DND-41 (cell line): ENCODE data around the gene P2RY11.

ENCODE experiments used
- ATAC-seq: fragments of 200-7000 bp; cut with Tn5 transposase; 3 replicates; pipeline ENCODE4 v1.9.1; 2021; ENCODE audit warnings: low read depth; ENCODE audit not compliant: insufficient read depth
- DNase-seq: peaks from one replicate; pipeline ENCODE4 v3.0.0-alpha.2; 2020
- H2AFZ ChIP-seq: 2 replicates; pipeline ENCODE4 v1.6.0; 2012; ENCODE audit warnings: low read depth, low read length
- H3K27ac ChIP-seq: 2 replicates; pipeline ENCODE4 v1.5.1; 2012; ENCODE audit warnings: low read length, inconsistent platforms
- H3K27me3 ChIP-seq: fragments of 200-600 bp; sonication (generic); 2 replicates; pipeline ENCODE4 v1.6.0; 2012; ENCODE audit warnings: low read length, mild to moderate bottlenecking, inconsistent platforms; ENCODE audit not compliant: insufficient read depth, poor library complexity
- H3K36me3 ChIP-seq: 2 replicates; pipeline ENCODE4 v1.5.1; 2012; ENCODE audit warnings: low read length, inconsistent platforms; ENCODE audit not compliant: insufficient read depth
- H3K4me1 ChIP-seq: 2 replicates; pipeline ENCODE4 v1.5.1; 2012; ENCODE audit warnings: mild to moderate bottlenecking, low read length; ENCODE audit not compliant: insufficient read depth
- H3K4me2 ChIP-seq: 2 replicates; pipeline ENCODE4 v1.6.0; 2012; ENCODE audit warnings: mild to moderate bottlenecking, moderate library complexity, low read length, inconsistent platforms; ENCODE audit not compliant: insufficient read depth
- H3K4me3 ChIP-seq, 2 experiments: fragments of 200-600 bp in 1 of 2; shearing (Covaris generic) in 1 of 2; 2 replicates each; pipeline ENCODE4 v1.5.1; 2012 to 2016; ENCODE audit warnings: inconsistent platforms in 2 of 2, low read length in 2 of 2, mild to moderate bottlenecking in 2 of 2, low read depth in 1 of 2, moderate library complexity in 1 of 2
- H3K79me2 ChIP-seq: 2 replicates; pipeline ENCODE4 v1.6.0; 2012; ENCODE audit warnings: low read length, inconsistent platforms; ENCODE audit not compliant: insufficient read depth
- H3K9ac ChIP-seq: 2 replicates; pipeline ENCODE4 v1.6.0; 2012; ENCODE audit warnings: low read depth, mild to moderate bottlenecking, inconsistent platforms, low read length, moderate library complexity
- H3K9me3 ChIP-seq: 2 replicates; pipeline ENCODE4 v1.5.1; 2012; ENCODE audit warnings: low read length, moderate library complexity, mild to moderate bottlenecking, inconsistent platforms; ENCODE audit not compliant: insufficient read depth, severe bottlenecking
- H4K20me1 ChIP-seq: 2 replicates; pipeline ENCODE4 v1.6.0; 2012; ENCODE audit warnings: low read length; ENCODE audit not compliant: insufficient read depth
- CTCF ChIP-seq: IDR thresholded peaks from 2 replicates; pipeline ENCODE4 v1.5.1; 2012; ENCODE audit warnings: borderline replicate concordance, low read length, moderate library complexity, mild to moderate bottlenecking; ENCODE audit not compliant: poor library complexity, severe bottlenecking; ENCODE audit errors: extremely low read depth
- EZH2 ChIP-seq: IDR thresholded peaks from 3 replicates; pipeline ENCODE4 v1.6.1; 2012; ENCODE audit warnings: borderline replicate concordance, low read depth, mild to moderate bottlenecking, moderate library complexity, low read length, inconsistent platforms; ENCODE audit not compliant: severe bottlenecking

Gene P2RY11

DNA sequence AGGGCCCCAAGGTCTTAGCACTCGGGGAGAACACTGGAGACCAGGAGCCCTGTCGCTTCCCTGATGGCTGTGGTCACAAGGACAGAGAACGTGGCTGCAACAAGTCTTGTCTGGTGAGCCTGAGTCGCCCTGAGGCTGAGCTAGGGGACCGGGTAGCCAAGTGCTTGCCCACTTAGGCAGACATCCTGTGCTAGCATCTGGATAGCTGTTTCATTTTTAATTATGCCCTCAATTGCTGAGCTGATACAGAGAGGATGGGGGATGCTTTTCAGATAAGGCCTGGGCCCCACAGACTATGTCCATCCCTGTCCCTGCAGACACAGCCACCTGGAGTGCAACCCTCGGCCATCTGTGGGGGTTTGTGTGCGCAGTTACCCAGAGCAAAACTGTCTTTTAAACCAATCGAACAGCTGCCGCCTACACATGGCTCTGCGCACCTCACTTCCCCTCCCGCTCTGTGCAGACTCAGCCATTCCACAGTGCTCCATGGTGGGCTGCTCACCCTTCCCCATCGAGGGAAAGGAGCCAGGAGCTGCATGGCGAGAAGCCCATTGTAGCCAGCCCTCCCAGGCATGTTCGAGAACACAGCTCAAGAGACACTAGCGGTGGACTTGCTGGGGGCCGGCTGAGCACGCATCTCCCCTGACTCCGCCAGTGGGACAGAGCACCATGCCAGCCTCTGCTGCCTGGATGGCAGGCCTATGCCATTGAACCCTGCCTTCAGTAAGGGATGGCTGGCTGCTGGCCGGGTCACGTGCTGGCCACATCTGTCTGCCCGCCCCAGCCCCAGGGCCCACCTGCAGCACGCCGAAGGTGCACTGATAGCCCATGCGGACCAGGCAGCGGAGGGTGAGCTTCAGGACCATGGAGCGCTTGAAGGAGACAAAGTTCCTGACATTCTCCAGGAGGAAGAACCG, 27.6 kb downstream of the P2RY11 start:
- no peak for DNase-seq
- Histone ChIP-seq H3K4me3 (no peak overlapping the region), H3K9me3 (no peaks in the 10 kb centered on the region), H3K36me3 (peaks cover 99% of the 10 kb centered on the region), H3K79me2 (0 out of 2 replicates have a peak, but pooled peaks cover 5% of the 10 kb centered on the region), H3K27me3 (no peaks in the 10 kb centered on the region), H2AFZ (no peak overlapping the region), H3K4me2 (no peak overlapping the region), H3K27ac (no peak overlapping the region), H3K4me1 (no peaks in the 10 kb centered on the region), H3K9ac (no peak overlapping the region), H4K20me1 (peaks cover 62% of the 10 kb centered on the region)
- TF ChIP-seq CTCF (no peak), EZH2 (no peak)
- no peak; the same call in 2 of the 3 replicates for ATAC-seq

DNA sequence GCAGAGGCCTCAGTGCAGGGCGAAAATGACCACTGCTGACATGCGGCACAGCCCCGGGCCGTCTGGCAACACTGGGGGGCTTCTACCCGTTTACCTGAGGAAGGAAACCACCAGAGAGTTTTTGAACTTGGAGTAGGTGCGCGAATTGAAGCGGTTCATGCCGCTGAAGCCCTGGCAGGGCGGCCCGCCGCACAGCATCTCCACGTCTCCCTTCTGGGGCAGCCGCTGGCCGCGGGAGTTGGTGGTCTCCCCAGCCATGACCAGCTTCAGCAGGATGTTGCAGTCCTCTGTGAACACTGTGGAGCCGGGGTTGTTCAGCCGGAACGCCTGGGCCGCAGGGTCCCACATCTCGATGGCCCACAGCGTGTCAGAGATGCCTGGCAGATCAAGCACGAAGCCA, 28.5 kb downstream of the P2RY11 start:
- Histone ChIP-seq H2AFZ (no peak overlapping the region), H3K9me3 (no peaks in the 10 kb centered on the region), H3K36me3 (peaks cover 99% of the 10 kb centered on the region), H3K27ac (no peak overlapping the region), H3K4me3 (no peak overlapping the region), H3K4me1 (no peaks in the 10 kb centered on the region), H3K4me2 (no peak overlapping the region), H3K27me3 (no peaks in the 10 kb centered on the region), H4K20me1 (peaks cover 64% of the 10 kb centered on the region), H3K9ac (no peak overlapping the region), H3K79me2 (peaks cover 7% of the 10 kb centered on the region; the same call in 1 of the 2 replicates)
- DNase-seq: no peak
- TF ChIP-seq EZH2: no peak
- no peak for TF ChIP-seq CTCF
- ATAC-seq: no peak

GRCh38 chr19:10141479-10141878, 30.0 kb downstream of the P2RY11 start:
- Histone ChIP-seq H3K27ac (no peak overlapping the region), H3K36me3 (peaks cover 99% of the 10 kb centered on the region), H3K4me2 (no peak overlapping the region), H3K4me1 (no peaks in the 10 kb centered on the region), H2AFZ (no peak overlapping the region), H3K4me3 (no peak overlapping the region), H4K20me1 (peaks cover 69% of the 10 kb centered on the region), H3K79me2 (peaks cover 15% of the 10 kb centered on the region), H3K27me3 (no peaks in the 10 kb centered on the region), H3K9me3 (no peaks in the 10 kb centered on the region), H3K9ac (no peak overlapping the region)
- TF ChIP-seq CTCF (no peak), EZH2 (no peak)
- ATAC-seq (no peak), DNase-seq (no peak)
